ENCODE data around the gene PRKCA.
A peak's percentile ranks its signal among the peaks of the same experiment; 100 is the strongest.

PRKCA gene

DNA sequence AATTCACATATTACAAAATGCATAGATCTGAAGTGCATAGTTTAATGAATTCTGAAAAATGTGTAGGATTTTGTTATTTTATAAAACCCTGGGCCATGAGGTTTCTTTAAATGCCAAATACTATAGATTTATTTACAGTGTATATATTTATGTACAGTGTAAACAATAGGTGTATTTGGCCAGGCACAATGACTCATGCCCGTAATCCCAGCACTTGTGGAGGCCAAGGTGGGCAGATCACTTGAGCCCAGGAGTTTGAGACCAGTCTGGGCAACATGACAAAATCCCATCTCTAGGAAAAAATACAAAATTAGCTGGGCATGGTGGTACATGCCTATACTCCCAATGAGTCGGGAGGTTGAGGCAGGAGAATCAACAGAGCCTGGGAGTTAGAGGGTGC lies 249.4 kb downstream of the PRKCA start:
- FAIRE-seq, result no peak
- TF ChIP-seq POLR2A (IDR thresholded peaks at IDR 0.05; ENCODE audit: low read depth, low read length), result no peak
- no peak for DNase-seq (ENCODE audit: insufficient read length)

DNA sequence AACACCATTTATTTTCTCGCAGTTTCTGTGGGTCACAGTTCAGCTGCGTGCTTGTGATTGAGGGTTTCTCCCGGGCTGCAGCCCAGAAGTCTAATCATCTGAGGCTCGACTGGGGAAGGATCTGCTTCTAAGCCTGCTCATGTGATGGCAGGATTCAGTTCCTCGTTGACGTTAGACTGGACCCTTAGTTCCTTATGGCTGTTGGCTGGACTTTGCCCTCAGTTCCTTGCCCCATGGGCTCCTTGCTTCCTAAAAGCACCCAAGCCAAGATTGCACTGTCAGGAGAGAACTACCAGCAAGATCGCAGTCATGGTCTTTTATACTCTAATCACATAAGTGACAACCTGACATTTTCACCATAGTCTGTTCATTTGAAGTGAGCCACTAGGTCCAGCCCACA lies 250.0 kb downstream of the PRKCA start:
- FAIRE-seq, result no peak

DNA sequence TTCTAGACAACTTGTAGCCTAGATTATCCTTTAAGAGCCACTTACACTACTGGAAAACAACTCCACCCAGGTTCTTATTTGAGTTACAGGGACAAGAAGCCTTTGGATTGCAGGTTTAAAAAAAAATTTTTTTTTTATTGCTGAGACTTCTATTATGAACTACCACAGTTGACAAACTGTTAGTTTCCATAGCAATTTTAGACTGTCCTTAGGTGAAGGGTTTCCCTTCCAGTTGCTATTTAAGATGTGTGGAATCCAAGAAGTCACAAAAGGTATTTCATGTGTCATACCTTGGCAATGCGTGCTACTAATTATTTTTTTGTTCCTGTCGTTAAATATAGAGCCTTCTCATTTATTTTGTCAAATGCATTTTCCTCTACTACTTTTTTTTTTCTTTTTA lies 253.2 kb downstream of the PRKCA start:
- DNase-seq (ENCODE audit: insufficient read length) (no peak), FAIRE-seq (no peak)
- TF ChIP-seq POLR2A (IDR thresholded peaks at IDR 0.05; ENCODE audit: low read depth, low read length) (no peak), TAF1 (IDR thresholded peaks at IDR 0.05; ENCODE audit: borderline replicate concordance, low read depth, low read length) (no peak), POLR2AphosphoS5 (IDR thresholded peaks at IDR 0.05; ENCODE audit: low read depth, low read length) (no peak)

More for the DNA sequence above, 250.0 kb downstream of the PRKCA start:
- no peak for DNase-seq (ENCODE audit: insufficient read length)
- TF ChIP-seq POLR2AphosphoS5 (IDR thresholded peaks at IDR 0.05; ENCODE audit: low read depth, low read length) (no peak), TAF1 (IDR thresholded peaks at IDR 0.05; ENCODE audit: borderline replicate concordance, low read depth, low read length) (no peak), POLR2A (IDR thresholded peaks at IDR 0.05; ENCODE audit: low read depth, low read length) (no peak)

DNA sequence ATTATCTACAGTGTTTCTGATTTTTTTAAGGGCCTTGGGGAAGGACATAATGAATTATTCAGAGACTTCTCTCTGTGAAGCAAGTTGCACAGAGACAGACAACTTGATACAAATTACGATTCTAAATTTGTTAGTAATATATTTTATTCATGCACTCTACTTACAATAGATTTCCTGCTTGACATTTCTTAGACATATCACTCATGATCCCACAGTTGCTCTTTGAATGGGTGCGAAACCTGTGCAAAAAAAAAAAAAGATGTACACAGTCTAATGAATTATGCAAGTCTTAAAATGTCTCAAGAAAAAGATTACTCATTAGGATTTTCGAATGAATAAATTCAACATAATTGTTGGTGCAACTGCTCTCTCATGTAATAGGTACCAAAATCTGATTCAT lies 254.8 kb downstream of the PRKCA start:
- TF ChIP-seq POLR2A (IDR thresholded peaks at IDR 0.05; ENCODE audit: low read depth, low read length) (no peak), TAF1 (IDR thresholded peaks at IDR 0.05; ENCODE audit: borderline replicate concordance, low read depth, low read length) (no peak), POLR2AphosphoS5 (IDR thresholded peaks at IDR 0.05; ENCODE audit: low read depth, low read length) (no peak)
- FAIRE-seq, result no peak

DNA sequence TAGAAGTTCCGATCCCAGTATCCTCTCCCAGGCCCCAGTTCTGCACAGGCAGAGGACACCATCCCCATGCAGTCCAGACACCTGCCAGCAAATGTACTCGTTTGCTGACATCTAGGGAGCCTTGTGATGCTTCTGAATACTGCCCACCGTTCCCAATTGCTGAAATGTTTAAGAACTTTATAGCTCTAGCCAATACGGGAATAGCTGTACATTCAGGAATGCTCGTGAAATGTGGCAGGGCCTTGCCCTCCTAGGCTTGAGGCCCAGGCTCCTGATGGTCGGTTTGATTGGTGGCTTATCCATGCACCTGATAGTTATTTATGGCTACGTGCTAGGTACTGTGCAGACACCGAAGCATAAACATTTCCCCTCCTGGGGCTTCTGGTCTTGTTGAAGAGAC lies 255.5 kb downstream of the PRKCA start:
- FAIRE-seq (no peak), DNase-seq (ENCODE audit: insufficient read length) (no peak)
- TF ChIP-seq POLR2AphosphoS5 (IDR thresholded peaks at IDR 0.05; ENCODE audit: low read depth, low read length) (no peak), POLR2A (IDR thresholded peaks at IDR 0.05; ENCODE audit: low read depth, low read length) (no peak), TAF1 (IDR thresholded peaks at IDR 0.05; ENCODE audit: borderline replicate concordance, low read depth, low read length) (no peak)

More for the DNA sequence above, 254.8 kb downstream of the PRKCA start:
- DNase-seq (ENCODE audit: insufficient read length), result no peak

DNA sequence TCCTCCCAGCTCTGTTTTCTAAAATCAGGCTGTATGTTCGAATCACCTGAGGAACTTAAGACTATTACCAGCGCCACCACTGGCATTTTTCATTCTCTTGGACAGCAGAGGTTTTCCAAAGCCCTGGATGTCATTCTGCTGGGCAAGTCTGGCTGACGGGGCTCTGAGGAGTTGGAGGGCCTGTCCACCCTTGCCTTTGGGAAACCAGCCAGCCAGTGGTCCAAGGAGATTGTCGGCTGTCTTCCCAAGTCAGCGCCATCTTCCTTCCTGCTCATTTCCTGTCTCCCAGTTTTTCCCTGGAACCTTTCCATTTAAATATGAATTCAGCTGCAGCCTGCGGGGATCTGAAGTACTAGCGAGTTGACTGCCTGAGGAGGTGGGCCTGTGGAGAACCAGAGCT lies 258.3 kb downstream of the PRKCA start:
- TF ChIP-seq POLR2A (IDR thresholded peaks at IDR 0.05; ENCODE audit: low read depth, low read length), result no peak
- TF ChIP-seq TAF1 (IDR thresholded peaks at IDR 0.05; ENCODE audit: borderline replicate concordance, low read depth, low read length), result no peak
- no peak for TF ChIP-seq POLR2AphosphoS5 (IDR thresholded peaks at IDR 0.05; ENCODE audit: low read depth, low read length)
- DNase-seq (ENCODE audit: insufficient read length) (no peak), FAIRE-seq (no peak)

DNA sequence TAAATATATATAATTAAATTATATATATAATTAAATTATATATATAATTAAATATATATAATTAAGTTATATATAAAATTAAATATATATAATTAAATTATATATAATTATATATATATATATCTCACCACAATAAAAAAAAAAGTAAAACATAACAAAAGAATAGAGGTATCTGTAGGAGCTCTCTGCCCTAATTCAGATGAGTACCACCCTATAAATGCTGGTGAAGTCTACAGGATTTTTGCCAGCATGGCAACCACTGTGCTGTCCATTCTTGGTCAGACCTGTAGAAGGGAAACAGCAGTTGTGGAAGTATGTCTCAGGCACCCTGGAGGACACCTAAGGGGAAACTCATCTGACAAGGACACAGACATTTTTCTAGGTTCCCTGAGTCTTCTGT lies 259.7 kb downstream of the PRKCA start:
- DNase-seq (ENCODE audit: insufficient read length) (no peak), FAIRE-seq (no peak)
- TF ChIP-seq TAF1 (IDR thresholded peaks at IDR 0.05; ENCODE audit: borderline replicate concordance, low read depth, low read length) (no peak), POLR2AphosphoS5 (IDR thresholded peaks at IDR 0.05; ENCODE audit: low read depth, low read length) (no peak), POLR2A (IDR thresholded peaks at IDR 0.05; ENCODE audit: low read depth, low read length) (no peak)

DNA sequence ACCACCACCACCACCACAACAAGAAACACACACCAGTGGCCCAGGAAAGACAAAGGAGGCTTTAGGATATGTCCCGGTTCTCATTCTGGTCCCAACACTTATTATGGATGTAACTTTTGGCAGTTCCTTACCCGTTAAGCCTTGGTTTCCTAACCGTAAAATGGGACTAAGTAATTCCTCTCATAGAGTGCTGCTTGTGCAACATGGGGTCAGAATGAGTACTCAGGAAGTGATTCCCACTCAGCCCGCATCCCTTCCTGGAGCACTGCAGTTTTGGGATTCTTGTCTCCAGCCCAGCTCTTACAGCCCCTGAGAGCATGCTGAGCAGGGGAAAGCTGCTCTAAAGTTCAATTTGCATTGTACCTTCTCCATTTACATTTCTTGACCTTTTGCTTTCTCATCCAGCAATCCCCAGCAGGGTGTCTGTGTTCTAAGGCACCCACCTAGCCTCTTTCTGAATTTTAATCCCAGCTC lies 262.6 kb downstream of the PRKCA start:
- no peak for DNase-seq (ENCODE audit: insufficient read length)
- no peak for FAIRE-seq
- TF ChIP-seq TAF1 (IDR thresholded peaks at IDR 0.05; ENCODE audit: borderline replicate concordance, low read depth, low read length) (no peak), POLR2A (IDR thresholded peaks at IDR 0.05; ENCODE audit: low read depth, low read length) (no peak), POLR2AphosphoS5 (IDR thresholded peaks at IDR 0.05; ENCODE audit: low read depth, low read length) (no peak)

DNA sequence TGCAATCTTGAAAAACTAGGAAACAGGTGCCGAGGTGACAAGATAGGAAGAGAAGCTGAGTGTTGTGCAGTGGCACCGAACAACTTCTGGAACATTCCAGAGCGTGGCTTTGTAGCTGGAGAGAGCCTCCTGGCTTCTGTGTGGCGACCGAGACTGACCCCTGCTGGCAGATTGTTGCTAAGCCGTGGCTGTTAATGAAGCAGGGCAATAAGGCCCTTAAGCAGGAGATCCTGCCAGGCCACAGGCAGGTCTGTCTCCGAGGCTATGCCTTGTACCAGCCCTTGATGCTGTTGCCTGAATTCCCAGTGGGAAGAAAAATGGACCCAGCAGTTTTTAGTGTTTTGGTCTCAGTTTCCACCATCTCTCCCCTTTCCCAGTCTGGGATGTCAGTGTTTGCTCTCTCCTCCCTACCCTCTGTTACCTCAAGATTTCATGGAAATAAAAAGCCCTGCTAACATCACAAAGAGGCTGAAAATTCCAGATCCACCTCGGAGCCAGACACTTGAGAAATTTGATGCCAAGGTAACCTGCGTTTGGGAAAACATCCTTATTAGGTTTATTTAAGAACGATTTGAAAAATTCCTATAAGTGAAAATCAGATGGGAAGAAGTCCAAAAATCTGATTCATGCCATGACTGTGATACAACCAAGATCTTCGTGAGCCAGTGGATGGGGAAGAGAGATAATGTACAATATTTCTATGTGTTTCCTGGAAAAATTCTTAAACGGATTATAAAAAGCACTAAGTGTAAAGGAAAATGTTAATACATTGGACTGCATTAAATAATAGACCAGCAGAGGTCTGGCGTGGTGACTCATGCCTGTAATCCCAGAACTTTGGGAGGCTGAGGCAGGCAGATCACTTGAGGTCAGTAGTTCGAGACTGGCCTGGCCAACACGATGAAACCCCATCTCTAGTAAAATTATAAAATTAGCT lies 265.1 kb downstream of the PRKCA start:
- FAIRE-seq (peak; percentile 48), DNase-seq (ENCODE audit: insufficient read length) (peak; percentile 32)
- TF ChIP-seq TAF1 (IDR thresholded peaks at IDR 0.05; ENCODE audit: borderline replicate concordance, low read depth, low read length), result no peak
- TF ChIP-seq POLR2AphosphoS5 (IDR thresholded peaks at IDR 0.05; ENCODE audit: low read depth, low read length), result no peak
- no peak for TF ChIP-seq POLR2A (IDR thresholded peaks at IDR 0.05; ENCODE audit: low read depth, low read length)

DNA sequence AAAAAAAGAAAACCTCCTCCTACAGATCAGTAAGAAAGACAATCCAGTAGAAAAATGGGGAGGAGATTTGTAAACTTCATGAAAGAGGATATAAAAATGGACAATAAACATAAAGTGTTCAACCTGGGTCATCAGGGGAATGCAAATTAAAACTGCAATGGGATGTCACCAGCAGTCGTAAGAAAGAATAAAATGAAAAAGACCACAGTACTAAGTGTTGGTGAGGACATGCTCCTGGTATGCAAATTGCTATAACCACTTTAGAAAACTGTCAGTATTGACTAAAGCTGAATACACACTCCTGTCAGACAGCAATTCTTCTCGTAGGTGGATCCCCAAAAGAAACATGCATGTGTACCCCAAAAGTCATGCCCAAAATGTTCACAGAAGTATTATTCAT lies 267.2 kb downstream of the PRKCA start:
- FAIRE-seq (no peak), DNase-seq (ENCODE audit: insufficient read length) (no peak)
- TF ChIP-seq POLR2AphosphoS5 (IDR thresholded peaks at IDR 0.05; ENCODE audit: low read depth, low read length) (no peak), POLR2A (IDR thresholded peaks at IDR 0.05; ENCODE audit: low read depth, low read length) (no peak), TAF1 (IDR thresholded peaks at IDR 0.05; ENCODE audit: borderline replicate concordance, low read depth, low read length) (no peak)

DNA sequence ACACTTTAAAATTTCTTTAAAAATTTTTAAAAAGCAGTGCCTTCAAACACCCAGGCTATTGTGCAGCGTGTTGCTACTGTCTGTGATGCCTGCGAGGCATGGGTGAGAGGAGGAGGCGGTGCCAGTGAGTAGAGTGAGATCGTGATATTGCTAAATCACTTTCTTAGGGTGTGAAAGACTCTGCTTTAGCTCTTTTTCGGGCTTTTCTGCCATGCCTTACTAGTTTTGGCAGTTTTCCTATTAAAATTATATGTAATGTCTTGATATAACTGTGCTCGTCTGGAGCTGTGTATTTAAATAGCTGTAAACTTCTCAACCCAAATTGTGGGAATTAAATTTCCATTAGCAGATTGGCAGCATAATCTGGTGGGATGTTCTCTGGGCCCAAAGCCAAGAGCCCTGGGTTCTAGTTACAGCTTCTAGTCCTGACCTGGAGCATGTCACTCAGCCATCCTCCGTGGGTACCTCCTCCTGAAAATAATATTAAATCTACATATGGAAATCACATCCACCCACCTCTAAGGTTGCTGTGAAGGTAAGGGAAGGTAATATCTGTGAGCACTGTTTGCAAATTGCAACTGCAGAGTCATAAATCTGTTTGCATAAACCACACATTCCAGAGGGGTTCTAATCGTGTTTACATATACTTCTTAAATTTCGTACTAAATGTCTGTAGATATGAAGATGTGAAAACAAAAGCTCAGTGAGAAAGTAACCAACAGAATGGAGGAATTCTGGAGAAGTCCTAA lies 268.2 kb downstream of the PRKCA start:
- TF ChIP-seq POLR2AphosphoS5 (IDR thresholded peaks at IDR 0.05; ENCODE audit: low read depth, low read length) (no peak), TAF1 (IDR thresholded peaks at IDR 0.05; ENCODE audit: borderline replicate concordance, low read depth, low read length) (no peak), POLR2A (IDR thresholded peaks at IDR 0.05; ENCODE audit: low read depth, low read length) (no peak)
- FAIRE-seq (no peak), DNase-seq (ENCODE audit: insufficient read length) (no peak)
